SK-N-SH (cell line): ENCODE results near the gene FOXP1. TPM values are rescaled to one million over a fixed set of nuclear protein-coding genes. Genes with fewer than 3 reads are reported as not detected.
A peak's percentile ranks its signal among the peaks of the same experiment; 100 is the strongest.

Experiments
- CTCF ChIA-PET: fragments of 300-600, 350-600 bp; formaldehyde crosslinking; extraction: SDS; loops from one replicate; lab custom pipeline; 2021; lab: Yijun Ruan, JAX
- POLR2A ChIA-PET: fragments of 350-600 bp; sonication (Branson Sonifier 250); formaldehyde crosslinking; extraction: SDS; loops from one replicate; lab custom pipeline; 2020; ENCODE audit warnings: antibody characterized with exemption, inconsistent platforms; lab: Yijun Ruan, JAX
- DNase-seq: peaks from one replicate; pipeline ENCODE4 v3.0.0; 2012
- H2AFZ ChIP-seq: fragments of 200-600 bp; sonication (generic); 2 replicates; pipeline ENCODE4 v1.8.1; 2016; ENCODE audit warnings: antibody characterized with exemption, mild to moderate bottlenecking, low read depth
- H3F3A ChIP-seq: fragments of 200-600 bp; sonication (generic); replicated peaks from 2 replicates; pipeline ENCODE3; 2016; ENCODE audit warnings: antibody characterized with exemption, mild to moderate bottlenecking; ENCODE audit not compliant: insufficient read depth
- H3K27ac ChIP-seq, 2 experiments: fragments of 200-500 bp in 1 of 2; fragments of 200-600 bp in 1 of 2; sonication (Bioruptor generic) in 1 of 2; sonication (generic), shearing (Covaris generic) in 1 of 2; 2 replicates each; pipeline versions ENCODE4 v1.5.1 to v1.6.1; 2014 to 2016; ENCODE audit warnings: low read depth in 2 of 2, inconsistent platforms in 1 of 2, low read length in 1 of 2, mild to moderate bottlenecking in 1 of 2, mixed read lengths in 1 of 2
- H3K27me3 ChIP-seq: fragments of 200-600 bp; sonication (generic), shearing (Covaris generic); 2 replicates; pipeline ENCODE4 v1.6.1; 2016; ENCODE audit warnings: mixed run types; ENCODE audit not compliant: insufficient read depth
- H3K36me3 ChIP-seq, 2 experiments: fragments of 200-500 bp in 1 of 2; fragments of 200-600 bp in 1 of 2; sonication (Bioruptor generic) in 1 of 2; sonication (generic) in 1 of 2; replicated peaks in 1 of 2; 2 replicates each; pipeline versions ENCODE3 to v1.5.1; 2014 to 2016; ENCODE audit warnings: low read length in 1 of 2, mild to moderate bottlenecking in 1 of 2; ENCODE audit not compliant: insufficient read depth in 2 of 2, control insufficient read depth in 1 of 2
- H3K4me1 ChIP-seq, 2 experiments: fragments of 200-500 bp in 1 of 2; fragments of 200-600 bp in 1 of 2; sonication (Bioruptor generic) in 1 of 2; sonication (generic), shearing (Covaris generic) in 1 of 2; 2 replicates each; pipeline versions ENCODE4 v1.5.1 to v1.6.1; 2014 to 2016; ENCODE audit warnings: low read depth in 1 of 2, low read length in 1 of 2, mixed run types in 1 of 2; ENCODE audit not compliant: insufficient read depth in 2 of 2, control insufficient read depth in 1 of 2
- H3K4me2 ChIP-seq: fragments of 200-600 bp; sonication (generic), shearing (Covaris generic); 2 replicates; pipeline ENCODE4 v1.6.1; 2017; ENCODE audit warnings: mixed run types
- H3K4me3 ChIP-seq, 2 experiments: fragments of 200-500 bp in 1 of 2; fragments of 200-600 bp in 1 of 2; sonication (Bioruptor generic) in 1 of 2; sonication (generic), shearing (Covaris generic) in 1 of 2; 2 replicates each; pipeline versions ENCODE4 v1.5.1 to v1.8.1; 2014 to 2016; ENCODE audit warnings: low read depth in 2 of 2, inconsistent platforms in 1 of 2, low read length in 1 of 2, mild to moderate bottlenecking in 1 of 2, mixed read lengths in 1 of 2, moderate library complexity in 1 of 2
- H3K79me2 ChIP-seq: fragments of 200-600 bp; sonication (generic); 2 replicates; pipeline ENCODE4 v1.8.1; 2017; ENCODE audit warnings: mild to moderate bottlenecking; ENCODE audit not compliant: insufficient read depth
- H3K9ac ChIP-seq: fragments of 200-600 bp; sonication (generic); 2 replicates; pipeline ENCODE4 v1.6.1; 2017; ENCODE audit warnings: mixed run types
- H3K9me2 ChIP-seq: fragments of 200-600 bp; sonication (generic); 2 replicates; pipeline ENCODE4 v1.6.1; 2017; ENCODE audit warnings: mixed run types
- H3K9me3 ChIP-seq: fragments of 200-600 bp; sonication (generic); 2 replicates; pipeline ENCODE4 v1.6.1; 2017; ENCODE audit warnings: mixed run types, mild to moderate bottlenecking, moderate library complexity
- H4K20me1 ChIP-seq: fragments of 200-600 bp; sonication (generic); 2 replicates; pipeline ENCODE4 v1.6.1; 2017; ENCODE audit warnings: mild to moderate bottlenecking, mixed run types; ENCODE audit not compliant: insufficient read depth
- CHD2 ChIP-seq: fragments of 150-350 bp; IDR thresholded peaks from 2 replicates; pipeline ENCODE4 v1.6.1; 2018; ENCODE audit warnings: low read length; ENCODE audit not compliant: partially characterized antibody
- CTCF ChIP-seq: fragments of 200-600 bp; sonication (generic); IDR thresholded peaks from 2 replicates; pipeline ENCODE4 v1.6.1; 2017; ENCODE audit warnings: antibody characterized with exemption, mild to moderate bottlenecking, moderate library complexity
- NRF1 ChIP-seq: IDR thresholded peaks from 2 replicates; pipeline ENCODE4 v1.6.1; 2012; ENCODE audit warnings: low read depth, mild to moderate bottlenecking, low read length
- RAD21 ChIP-seq: IDR thresholded peaks from 2 replicates; pipeline ENCODE4 v1.6.1; 2012; ENCODE audit warnings: mild to moderate bottlenecking, low read length
- RCOR1 ChIP-seq: fragments of 150-350 bp; IDR thresholded peaks from 2 replicates; pipeline ENCODE4 v1.6.1; 2017; ENCODE audit warnings: antibody characterized with exemption, low read length
- REST ChIP-seq: IDR thresholded peaks from 2 replicates; pipeline ENCODE4 v1.6.1; 2012; ENCODE audit warnings: mild to moderate bottlenecking, low read depth, low read length, moderate library complexity
- SMC3 ChIP-seq: IDR thresholded peaks from 2 replicates; pipeline ENCODE4 v1.6.1; 2012; ENCODE audit warnings: low read depth, low read length, improper control_type of control experiment
- YY1 ChIP-seq: IDR thresholded peaks from 2 replicates; pipeline ENCODE4 v1.4.0; 2012; ENCODE audit warnings: low read depth, mild to moderate bottlenecking
- ZBTB33 ChIP-seq: IDR thresholded peaks from 2 replicates; pipeline ENCODE4 v1.4.0; 2012; ENCODE audit warnings: low read depth, borderline replicate concordance
- WGBS: methylation state at CpG from one replicate; pipeline ENCODE4 v1.1.6; 2017; ENCODE audit warnings: low lambda C conversion rate; 5-methylcytosine and 5-hydroxymethylcytosine counted together
- polyA plus RNA-seq, 3 experiments: library from polyadenylated mRNA; depleted of rRNA; stranded (reverse); fragments of >200 nt; gene quantifications; 2 replicates each; pipeline ENCODE4 v1.2.3, GENCODE V29; 2012

FOXP1 gene
- polyA plus RNA-seq, 1 of the 3 experiments (the other 2 are of a cell fraction): 8.8 TPM

GRCh38 chr3:71512544-71512943, 71.0 kb downstream of the FOXP1 start:
- Histone ChIP-seq H3F3A (peaks cover 42% of the 10 kb centered on the region), H3K9me3 (no peaks in the 10 kb centered on the region), H3K4me1 (peaks cover 9 to 42% of the 10 kb centered on the region in 2 experiments; a peak in 3 of 4 replicates), H4K20me1 (no peaks in the 10 kb centered on the region), H3K79me2 (peaks cover 82% of the 10 kb centered on the region), H3K27ac (peak overlapping the region in 1 of 2 experiments; percentile 92; a peak in 2 of 4 replicates), H3K27me3 (no peaks in the 10 kb centered on the region), H3K4me2 (no peak overlapping the region), H3K9ac (no peak overlapping the region), H3K4me3 (no peak overlapping the region), H3K36me3 (no peaks in the 10 kb centered on the region), H3K9me2 (no peaks in the 10 kb centered on the region), H2AFZ (no peak overlapping the region)
- POLR2A ChIA-PET: no interaction called here
- no peak for DNase-seq
- WGBS: 92% methylated on average over 4 of the region's 4 CpGs
- CTCF ChIA-PET: interaction anchor here (1.3 kb wide), 1 partner anchor 115 kb away, joined by 3 read pairs; no protein-coding TSS in a partner anchor
- TF ChIP-seq RCOR1 (no peak), YY1 (no peak), NRF1 (no peak), CHD2 (no peak), ZBTB33 (no peak), SMC3 (no peak)

GRCh38 chr3:71512000-71512399, 71.5 kb downstream of the FOXP1 start:
- H3K9ac ChIP-seq: peak overlapping the region; percentile 42; the same call in 1 of the 2 replicates
- no peaks in the 10 kb centered on the region for H3K9me2 ChIP-seq
- CTCF ChIA-PET: interaction anchor here (1.3 kb wide), 1 partner anchor 115 kb away, joined by 3 read pairs; no protein-coding TSS in a partner anchor
- H3K9me3 ChIP-seq: no peaks in the 10 kb centered on the region
- no peaks in the 10 kb centered on the region for H3K27me3 ChIP-seq
- no peaks in the 10 kb centered on the region for H4K20me1 ChIP-seq
- peak overlapping the region; percentile 47 to 92; a peak in 3 of 4 replicates for H3K27ac ChIP-seq
- DNase-seq: no peak
- peaks cover 40% of the 10 kb centered on the region for H3F3A ChIP-seq
- POLR2A ChIA-PET: no interaction called here
- H3K4me2 ChIP-seq: 0 out of 2 replicates have a peak overlapping the region, but pooled peaks have one; percentile 21
- peak; percentile 13; the same call in 1 of the 2 replicates for TF ChIP-seq CTCF
- TF ChIP-seq REST: no peak
- peak; percentile 29; the same call in 1 of the 2 replicates for TF ChIP-seq RAD21
- H3K4me3 ChIP-seq: no peak overlapping the region
- 94% methylated on average over 3 of the region's 3 CpGs for WGBS
- H2AFZ ChIP-seq: no peak overlapping the region
- H3K4me1 ChIP-seq: peaks cover 9 to 39% of the 10 kb centered on the region in 2 experiments; a peak in 3 of 4 replicates
- peaks cover 86% of the 10 kb centered on the region for H3K79me2 ChIP-seq
- no peaks in the 10 kb centered on the region for H3K36me3 ChIP-seq
